HG02642 (cell line): ENCODE data around the gene PLXDC1.
"Not testable (repeated sequence)": the region's sequence is repeated elsewhere in the genome, so short reads cannot be mapped to it uniquely, and the experiment has no call there.

Experiments
- ATAC-seq: cut with Tn5 transposase; IDR thresholded peaks from one replicate; pipeline ENCODE4 v1.9.1; 2021; ENCODE audit warnings: mild to moderate bottlenecking; ENCODE audit not compliant: unreplicated experiment, poor library complexity

PLXDC1 gene

GRCh38 chr17:39073916-39074315, 77.5 kb downstream of the PLXDC1 start:
- ATAC-seq, result no peak

GRCh38 chr17:39073353-39073752, 78.1 kb downstream of the PLXDC1 start:
- ATAC-seq, result no peak

GRCh38 chr17:39071573-39071972, 79.9 kb downstream of the PLXDC1 start:
- ATAC-seq, result no peak

GRCh38 chr17:39069114-39069756, 82.2 kb downstream of the PLXDC1 start:
- ATAC-seq, result no peak

- ATAC-seq, result no peak
These were observed 86.6 kb downstream of the PLXDC1 start for GRCh38 chr17:39064819-39065218.

- no peak for ATAC-seq
These were observed 87.1 kb downstream of the PLXDC1 start for GRCh38 chr17:39064374-39064773.

- ATAC-seq, result no peak
These were observed 87.8 kb downstream of the PLXDC1 start for GRCh38 chr17:39063681-39064069.

GRCh38 chr17:39062846-39063680, 88.4 kb downstream of the PLXDC1 start:
- no peak for ATAC-seq

- ATAC-seq, result no peak
These were observed 92.9 kb downstream of the PLXDC1 start for GRCh38 chr17:39058524-39058923.

- no peak for ATAC-seq
These were observed 93.7 kb downstream of the PLXDC1 start for GRCh38 chr17:39057701-39058206.

- ATAC-seq, result no peak
These were observed 97.3 kb downstream of the PLXDC1 start for GRCh38 chr17:39054111-39054645.

- not testable (repeated sequence) for ATAC-seq
These were observed 99.0 kb downstream of the PLXDC1 start for GRCh38 chr17:39052423-39052822.

- no peak for ATAC-seq
These were observed 100.3 kb downstream of the PLXDC1 start for GRCh38 chr17:39051001-39051585.

GRCh38 chr17:39045948-39046679, 105.3 kb downstream of the PLXDC1 start:
- no peak for ATAC-seq

- no peak for ATAC-seq
These were observed 115.4 kb downstream of the PLXDC1 start for GRCh38 chr17:39036009-39036408.

GRCh38 chr17:39035578-39035977, 115.9 kb downstream of the PLXDC1 start:
- not testable (repeated sequence) for ATAC-seq

- no peak for ATAC-seq
These were observed 122.7 kb downstream of the PLXDC1 start for GRCh38 chr17:39028690-39029089.

GRCh38 chr17:39027455-39028035, 123.9 kb downstream of the PLXDC1 start:
- no peak for ATAC-seq

- ATAC-seq, result no peak
These were observed 124.4 kb downstream of the PLXDC1 start for GRCh38 chr17:39026980-39027451.

- ATAC-seq, result not testable (repeated sequence)
These were observed 125.1 kb downstream of the PLXDC1 start for GRCh38 chr17:39026346-39026745.
